Activated CD8-positive, alpha-beta T cell treated with anti-CD3 and anti-CD28 coated beads for 36 hours (primary cell): Measurements from ENCODE around the gene SDC1. TPM values are rescaled to one million over a fixed set of nuclear protein-coding genes. Genes with fewer than 3 reads are reported as not detected.

Source experiments
- ATAC-seq: fragments of 200-7000 bp; cut with Tn5 transposase; one replicate; pipeline ENCODE4 v1.10.0; 2021; ENCODE audit warnings: mild to moderate bottlenecking, moderate library complexity
- CTCF ChIA-PET: fragments of 350-600 bp; sonication (Branson Sonifier 250); formaldehyde crosslinking; loops from one replicate; lab custom pipeline; 2021; ENCODE audit warnings: antibody characterized with exemption; lab: Charles Lee
- POLR2A ChIA-PET: fragments of 350-600 bp; sonication (Branson Sonifier 250); formaldehyde crosslinking; loops from one replicate; lab custom pipeline; 2021; ENCODE audit warnings: antibody characterized with exemption; lab: Charles Lee
- DNase-seq: peaks from one replicate; pipeline ENCODE4 v3.0.0-alpha.2; 2020
- H3K27ac Mint-ChIP-seq: one replicate; pipeline ENCODE4 v1.8.0; 2021; ENCODE audit warnings: mild to moderate bottlenecking, mixed read lengths
- H3K27me3 Mint-ChIP-seq: one replicate; pipeline ENCODE4 v1.8.0; 2021; ENCODE audit warnings: mixed read lengths
- H3K36me3 Mint-ChIP-seq: one replicate; pipeline ENCODE4 v1.8.0; 2021; ENCODE audit warnings: low read depth, mixed read lengths
- H3K4me1 Mint-ChIP-seq: one replicate; pipeline ENCODE4 v1.8.0; 2021; ENCODE audit warnings: low read depth, mixed read lengths
- H3K4me3 Mint-ChIP-seq: one replicate; pipeline ENCODE4 v1.8.0; 2021; ENCODE audit warnings: mild to moderate bottlenecking, moderate library complexity, mixed read lengths
- H3K9me3 Mint-ChIP-seq: one replicate; pipeline ENCODE4 v1.8.0; 2021; ENCODE audit warnings: mixed read lengths
- intact Hi-C: fragments of 100-400 bp; cut with micrococcal nuclease; formaldehyde crosslinking; loops from one replicate; pipeline ENCODE4 v1.10.0; 2022
- total RNA-seq, 2 experiments: library from RNA; stranded (reverse); gene quantifications; one replicate each; pipeline ENCODE4 v1.2.3, GENCODE V29; 2021
- TF ChIP-seq, protein P1 (sequence below): fragments of 200-600 bp; IDR thresholded peaks from one replicate; pipeline ENCODE4 v1.8.0; 2022; ENCODE audit warnings: antibody characterized with exemption, mild to moderate bottlenecking

The SDC1 gene
- total RNA-seq, 2 experiments from 2014 or later, result 0.11 to 0.14 TPM

DNA sequence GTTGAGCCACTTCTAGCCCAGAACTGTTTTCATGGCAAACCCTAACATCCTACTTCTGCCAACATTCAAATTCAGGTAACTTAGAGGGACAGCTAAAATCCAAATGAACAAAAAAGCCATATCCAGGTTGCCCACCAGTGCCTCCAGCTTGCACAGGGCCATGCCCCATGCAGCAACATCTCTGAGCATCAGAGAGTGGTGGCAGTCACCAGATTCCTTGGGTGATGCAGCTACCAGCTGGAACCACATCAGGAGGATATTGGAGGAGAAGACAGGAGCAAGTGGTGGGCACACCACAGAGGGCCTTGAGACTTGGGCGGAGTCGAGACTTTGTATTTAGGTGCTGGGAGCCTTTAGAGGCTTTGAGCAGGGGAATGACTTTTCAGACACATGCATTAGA is 50.5 kb downstream of the SDC1 start:
- intact Hi-C loops, result no loop called here
- TF ChIP-seq, protein P1, sequence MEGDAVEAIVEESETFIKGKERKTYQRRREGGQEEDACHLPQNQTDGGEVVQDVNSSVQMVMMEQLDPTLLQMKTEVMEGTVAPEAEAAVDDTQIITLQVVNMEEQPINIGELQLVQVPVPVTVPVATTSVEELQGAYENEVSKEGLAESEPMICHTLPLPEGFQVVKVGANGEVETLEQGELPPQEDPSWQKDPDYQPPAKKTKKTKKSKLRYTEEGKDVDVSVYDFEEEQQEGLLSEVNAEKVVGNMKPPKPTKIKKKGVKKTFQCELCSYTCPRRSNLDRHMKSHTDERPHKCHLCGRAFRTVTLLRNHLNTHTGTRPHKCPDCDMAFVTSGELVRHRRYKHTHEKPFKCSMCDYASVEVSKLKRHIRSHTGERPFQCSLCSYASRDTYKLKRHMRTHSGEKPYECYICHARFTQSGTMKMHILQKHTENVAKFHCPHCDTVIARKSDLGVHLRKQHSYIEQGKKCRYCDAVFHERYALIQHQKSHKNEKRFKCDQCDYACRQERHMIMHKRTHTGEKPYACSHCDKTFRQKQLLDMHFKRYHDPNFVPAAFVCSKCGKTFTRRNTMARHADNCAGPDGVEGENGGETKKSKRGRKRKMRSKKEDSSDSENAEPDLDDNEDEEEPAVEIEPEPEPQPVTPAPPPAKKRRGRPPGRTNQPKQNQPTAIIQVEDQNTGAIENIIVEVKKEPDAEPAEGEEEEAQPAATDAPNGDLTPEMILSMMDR, result no peak
- H3K36me3 Mint-ChIP-seq, result no peaks in the 10 kb centered on the region
- no peaks in the 10 kb centered on the region for H3K27me3 Mint-ChIP-seq
- H3K27ac Mint-ChIP-seq, result no peak overlapping the region
- ChIA-PET POLR2A (no interaction called here), CTCF (no interaction called here)
- DNase-seq (no peak), ATAC-seq (no peak)
- no peaks in the 10 kb centered on the region for H3K4me1 Mint-ChIP-seq
- H3K9me3 Mint-ChIP-seq, result no peaks in the 10 kb centered on the region
- no peak overlapping the region for H3K4me3 Mint-ChIP-seq

- ChIA-PET POLR2A (no interaction called here), CTCF (no interaction called here)
- Mint-ChIP-seq H3K27ac (no peak overlapping the region), H3K4me1 (no peaks in the 10 kb centered on the region), H3K27me3 (no peaks in the 10 kb centered on the region), H3K36me3 (no peaks in the 10 kb centered on the region), H3K9me3 (no peaks in the 10 kb centered on the region), H3K4me3 (no peak overlapping the region)
- TF ChIP-seq, protein P1, result no peak
- ATAC-seq (no peak), DNase-seq (no peak)
- intact Hi-C loops, result no loop called here
These were observed 51.2 kb downstream of the SDC1 start for GRCh38 chr2:20173496-20174402.

GRCh38 chr2:20173064-20173463 is 51.9 kb downstream of the SDC1 start:
- no peak for DNase-seq
- Mint-ChIP-seq H3K4me1 (no peaks in the 10 kb centered on the region), H3K27me3 (no peaks in the 10 kb centered on the region), H3K4me3 (no peak overlapping the region), H3K27ac (no peak overlapping the region), H3K9me3 (no peaks in the 10 kb centered on the region), H3K36me3 (no peaks in the 10 kb centered on the region)
- ATAC-seq, result no peak
- POLR2A ChIA-PET, result no interaction called here
- intact Hi-C loops, result no loop called here
- TF ChIP-seq, protein P1, result no peak
- CTCF ChIA-PET, result no interaction called here

GRCh38 chr2:20172273-20173055 is 52.5 kb downstream of the SDC1 start:
- DNase-seq (no peak), ATAC-seq (no peak)
- no peak overlapping the region for H3K4me3 Mint-ChIP-seq
- POLR2A ChIA-PET, result no interaction called here
- H3K27me3 Mint-ChIP-seq, result no peaks in the 10 kb centered on the region
- no peaks in the 10 kb centered on the region for H3K4me1 Mint-ChIP-seq
- no peaks in the 10 kb centered on the region for H3K36me3 Mint-ChIP-seq
- TF ChIP-seq, protein P1, result no peak
- no peak overlapping the region for H3K27ac Mint-ChIP-seq
- CTCF ChIA-PET, result no interaction called here
- no peaks in the 10 kb centered on the region for H3K9me3 Mint-ChIP-seq
- intact Hi-C loops, result no loop called here
